IPS DF 6.9 (cell line): Measurements from ENCODE around the gene ABCA5.

Experiments used
- DNase-seq: peaks from one replicate; pipeline ENCODE4 v3.0.0-alpha.2; 2013; ENCODE audit warnings: low read depth, low spot score
- H3K27ac ChIP-seq: one replicate; pipeline ENCODE4 v1.5.1; 2013; ENCODE audit warnings: low read length, control low read depth
- H3K27me3 ChIP-seq: 2 replicates; pipeline ENCODE4 v1.6.1; 2013; ENCODE audit warnings: mild to moderate bottlenecking, low read length; ENCODE audit not compliant: control insufficient read depth, insufficient read depth
- H3K36me3 ChIP-seq: 2 replicates; pipeline ENCODE4 v1.6.1; 2013; ENCODE audit warnings: low read length; ENCODE audit not compliant: control insufficient read depth, insufficient read depth
- H3K4me1 ChIP-seq: 2 replicates; pipeline ENCODE4 v1.6.1; 2013; ENCODE audit warnings: low read length; ENCODE audit not compliant: control insufficient read depth, insufficient read depth
- H3K4me3 ChIP-seq: 2 replicates; pipeline ENCODE4 v1.5.1; 2013; ENCODE audit warnings: mild to moderate bottlenecking, low read length
- H3K9me3 ChIP-seq: 2 replicates; pipeline ENCODE4 v1.6.1; 2013; ENCODE audit warnings: low read length, inconsistent platforms; ENCODE audit not compliant: control insufficient read depth, insufficient read depth
- WGBS: extraction: QIAGEN DNeasy Blood & Tissue Kit; methylation state at CpG from one replicate; pipeline ENCODE4 v1.1.7; 2013; ENCODE audit warnings: mixed read lengths, missing lambda C conversion rate; ENCODE audit not compliant: insufficient read length, insufficient coverage; 5-methylcytosine and 5-hydroxymethylcytosine counted together

The ABCA5 gene

DNA sequence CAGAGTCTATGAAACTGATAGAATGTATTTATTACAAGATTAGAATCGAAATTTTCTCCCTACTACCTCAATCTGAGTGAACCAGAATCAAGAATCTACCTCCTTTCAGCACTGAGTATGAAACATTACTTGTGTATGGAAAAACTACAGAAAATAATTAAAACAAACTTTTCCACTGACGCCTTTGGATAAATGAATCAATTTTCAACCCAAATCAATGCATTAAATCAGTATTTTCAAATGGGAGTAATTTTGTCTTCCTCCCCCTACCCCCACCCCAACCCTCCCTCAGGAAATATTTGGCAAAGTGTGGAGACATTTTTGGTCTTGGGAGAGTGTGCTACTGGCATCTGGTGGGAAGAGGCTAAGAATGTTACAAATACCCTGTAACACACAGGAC is 90.5 kb downstream of the ABCA5 start:
- H3K27ac ChIP-seq = no peak overlapping the region
- no CpG with 5 or more reads among the region's 2 CpGs for WGBS
- DNase-seq = no peak

DNA sequence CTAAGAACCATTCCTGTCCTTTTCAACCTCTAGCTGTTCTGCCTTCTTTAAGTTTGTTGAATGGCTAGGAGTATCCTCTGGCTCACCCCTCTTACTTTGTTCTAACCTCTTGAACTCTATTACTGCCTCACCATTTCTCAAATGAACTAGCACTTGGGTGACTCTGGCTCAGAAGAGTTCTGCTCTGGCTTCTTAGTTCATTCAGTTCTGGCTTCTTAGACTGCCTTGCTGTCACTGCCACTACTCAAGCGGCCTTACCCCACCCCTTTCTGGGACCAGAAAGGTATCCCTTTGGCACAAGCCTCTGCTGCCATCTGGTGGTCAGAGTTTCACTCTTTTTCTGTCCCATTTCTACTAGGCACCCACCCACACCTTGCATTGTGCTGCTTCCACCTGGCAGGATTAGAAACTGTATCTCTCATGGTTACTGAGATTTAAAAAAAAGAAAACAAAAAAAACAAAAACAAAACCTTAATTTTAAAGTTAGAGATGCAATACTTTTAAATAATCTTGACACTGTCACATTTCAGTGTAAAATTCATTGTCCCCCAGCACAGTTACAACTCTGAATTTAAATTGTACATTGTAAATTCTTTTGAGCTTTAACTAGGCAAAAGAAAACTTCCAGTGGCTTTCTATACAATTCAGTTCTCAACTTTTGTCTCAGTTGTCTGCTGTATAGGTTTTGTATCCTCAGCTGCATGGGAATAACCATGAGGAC is 91.4 kb downstream of the ABCA5 start:
- H3K27me3 ChIP-seq = no peaks in the 10 kb centered on the region
- no peaks in the 10 kb centered on the region; the same call in none of the 2 replicates for H3K4me1 ChIP-seq
- DNase-seq = peak; percentile 91
- H3K27ac ChIP-seq = no peak overlapping the region
- no CpG with 5 or more reads among the region's 1 CpG for WGBS
- H3K9me3 ChIP-seq = no peaks in the 10 kb centered on the region; the same call in 1 of the 2 replicates
- H3K36me3 ChIP-seq = no peaks in the 10 kb centered on the region
- no peak overlapping the region for H3K4me3 ChIP-seq

More for the DNA sequence above, 90.5 kb downstream of the ABCA5 start:
- no peak overlapping the region for H3K4me3 ChIP-seq
- no peaks in the 10 kb centered on the region for H3K36me3 ChIP-seq
- H3K27me3 ChIP-seq = no peaks in the 10 kb centered on the region
- H3K9me3 ChIP-seq = no peaks in the 10 kb centered on the region; the same call in 1 of the 2 replicates
- H3K4me1 ChIP-seq = no peaks in the 10 kb centered on the region; the same call in none of the 2 replicates

- Histone ChIP-seq H3K9me3 (no peaks in the 10 kb centered on the region), H3K27me3 (no peaks in the 10 kb centered on the region), H3K27ac (no peak overlapping the region), H3K4me1 (no peaks in the 10 kb centered on the region; the same call in none of the 2 replicates), H3K4me3 (no peak overlapping the region), H3K36me3 (no peaks in the 10 kb centered on the region)
- no peak for DNase-seq
These were observed 94.3 kb downstream of the ABCA5 start for GRCh38 chr17:69232650-69233049.

- WGBS = no CpG with 5 or more reads among the region's 1 CpG
- Histone ChIP-seq H3K27ac (no peak overlapping the region), H3K4me1 (no peaks in the 10 kb centered on the region; the same call in none of the 2 replicates), H3K9me3 (no peaks in the 10 kb centered on the region), H3K27me3 (no peaks in the 10 kb centered on the region), H3K36me3 (no peaks in the 10 kb centered on the region), H3K4me3 (no peak overlapping the region)
- no peak for DNase-seq
These were observed 95.4 kb downstream of the ABCA5 start for GRCh38 chr17:69231521-69231920.

- no peak overlapping the region for H3K27ac ChIP-seq
- no peaks in the 10 kb centered on the region for H3K27me3 ChIP-seq
- H3K4me1 ChIP-seq = no peaks in the 10 kb centered on the region; the same call in none of the 2 replicates
- no peaks in the 10 kb centered on the region for H3K36me3 ChIP-seq
- no peaks in the 10 kb centered on the region for H3K9me3 ChIP-seq
- no peak overlapping the region for H3K4me3 ChIP-seq
- WGBS = no CpG with 5 or more reads among the region's 3 CpGs
- DNase-seq = no peak
These were observed 96.0 kb downstream of the ABCA5 start for GRCh38 chr17:69230939-69231338.

- no peak for DNase-seq
- Histone ChIP-seq H3K27me3 (no peaks in the 10 kb centered on the region), H3K4me3 (no peak within 1 kb of the TSS), H3K36me3 (no peaks in the 10 kb centered on the region), H3K27ac (no peak within 1 kb of the TSS), H3K4me1 (no peaks in the 10 kb centered on the region), H3K9me3 (no peaks in the 10 kb centered on the region)
- no CpG with 5 or more reads among the region's 1 CpG for WGBS
These were observed 98.4 kb downstream of the ABCA5 start, which contains the start of gene ABCA10 for GRCh38 chr17:69228576-69228975. TSS of gene ABCA10 (minus strand) at chr17:69228824. CDS start at chr17:69225358, 3,466 bp downstream.

- Histone ChIP-seq H3K27ac (no peak overlapping the region), H3K27me3 (no peaks in the 10 kb centered on the region), H3K36me3 (no peaks in the 10 kb centered on the region), H3K4me3 (no peak overlapping the region), H3K9me3 (no peaks in the 10 kb centered on the region), H3K4me1 (no peaks in the 10 kb centered on the region)
- no peak for DNase-seq
These were observed 98.9 kb downstream of the ABCA5 start for GRCh38 chr17:69228018-69228417.

- no peak overlapping the region for H3K27ac ChIP-seq
- no peaks in the 10 kb centered on the region for H3K9me3 ChIP-seq
- no peak for DNase-seq
- H3K4me1 ChIP-seq = no peaks in the 10 kb centered on the region
- no peaks in the 10 kb centered on the region for H3K27me3 ChIP-seq
- H3K36me3 ChIP-seq = no peaks in the 10 kb centered on the region
- no CpG with 5 or more reads among the region's 2 CpGs for WGBS
- no peak overlapping the region for H3K4me3 ChIP-seq
These were observed 99.4 kb downstream of the ABCA5 start for GRCh38 chr17:69227541-69227940.

- no peaks in the 10 kb centered on the region for H3K27me3 ChIP-seq
- H3K36me3 ChIP-seq = no peaks in the 10 kb centered on the region
- no CpG with 5 or more reads among the region's 3 CpGs for WGBS
- DNase-seq = no peak
- H3K27ac ChIP-seq = no peak overlapping the region
- H3K4me3 ChIP-seq = no peak overlapping the region
- no peaks in the 10 kb centered on the region for H3K4me1 ChIP-seq
- no peaks in the 10 kb centered on the region for H3K9me3 ChIP-seq
These were observed 103.1 kb downstream of the ABCA5 start for GRCh38 chr17:69223809-69224208.

- no peak overlapping the region for H3K27ac ChIP-seq
- no peaks in the 10 kb centered on the region for H3K27me3 ChIP-seq
- H3K36me3 ChIP-seq = no peaks in the 10 kb centered on the region
- no peak for DNase-seq
- H3K4me1 ChIP-seq = no peaks in the 10 kb centered on the region
- H3K9me3 ChIP-seq = no peaks in the 10 kb centered on the region
- H3K4me3 ChIP-seq = no peak overlapping the region
These were observed 104.2 kb downstream of the ABCA5 start for GRCh38 chr17:69222707-69223258.

GRCh38 chr17:69220098-69220497 is 106.8 kb downstream of the ABCA5 start:
- no peak for DNase-seq
- Histone ChIP-seq H3K36me3 (no peaks in the 10 kb centered on the region), H3K4me3 (no peak overlapping the region), H3K9me3 (no peaks in the 10 kb centered on the region), H3K4me1 (no peaks in the 10 kb centered on the region), H3K27ac (no peak overlapping the region), H3K27me3 (no peaks in the 10 kb centered on the region)
- no CpG with 5 or more reads among the region's 1 CpG for WGBS
